Hematopoietic multipotent progenitor cell treated with erythropoietin and hydrocortisone succinate and interleukin-3 and kit ligand, for 15 days (in vitro differentiated cells): ENCODE data around the gene TJP2.

ENCODE experiments used
- DNase-seq: peaks from one replicate; pipeline ENCODE4 v3.0.0-alpha.2; 2015; ENCODE audit warnings: low spot score

Gene TJP2

GRCh38 chr9:69191231-69191630 lies 17.2 kb downstream of the TJP2 start:
- DNase-seq: no peak

DNA sequence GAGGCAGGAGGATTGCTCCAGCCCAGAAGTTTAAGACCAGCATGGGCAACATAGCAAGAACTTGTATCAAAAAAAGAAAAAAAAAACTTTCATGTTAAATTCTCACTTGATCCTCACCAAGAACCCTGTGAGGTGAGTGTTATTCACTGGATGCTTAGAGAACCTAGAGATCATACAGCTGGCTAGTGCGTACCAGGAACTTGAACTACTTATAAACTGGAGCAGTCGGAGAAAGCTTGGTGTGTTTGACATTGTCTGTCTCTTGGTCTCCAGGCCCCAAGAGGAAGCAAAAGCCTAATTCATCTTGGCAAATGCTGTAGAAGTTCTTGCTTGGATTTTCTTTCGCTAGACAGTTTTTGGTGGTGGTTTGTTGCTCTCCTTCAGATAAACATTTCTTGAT lies 18.1 kb downstream of the TJP2 start:
- DNase-seq: no peak

GRCh38 chr9:69193685-69194032 lies 19.6 kb downstream of the TJP2 start:
- no peak for DNase-seq

DNA sequence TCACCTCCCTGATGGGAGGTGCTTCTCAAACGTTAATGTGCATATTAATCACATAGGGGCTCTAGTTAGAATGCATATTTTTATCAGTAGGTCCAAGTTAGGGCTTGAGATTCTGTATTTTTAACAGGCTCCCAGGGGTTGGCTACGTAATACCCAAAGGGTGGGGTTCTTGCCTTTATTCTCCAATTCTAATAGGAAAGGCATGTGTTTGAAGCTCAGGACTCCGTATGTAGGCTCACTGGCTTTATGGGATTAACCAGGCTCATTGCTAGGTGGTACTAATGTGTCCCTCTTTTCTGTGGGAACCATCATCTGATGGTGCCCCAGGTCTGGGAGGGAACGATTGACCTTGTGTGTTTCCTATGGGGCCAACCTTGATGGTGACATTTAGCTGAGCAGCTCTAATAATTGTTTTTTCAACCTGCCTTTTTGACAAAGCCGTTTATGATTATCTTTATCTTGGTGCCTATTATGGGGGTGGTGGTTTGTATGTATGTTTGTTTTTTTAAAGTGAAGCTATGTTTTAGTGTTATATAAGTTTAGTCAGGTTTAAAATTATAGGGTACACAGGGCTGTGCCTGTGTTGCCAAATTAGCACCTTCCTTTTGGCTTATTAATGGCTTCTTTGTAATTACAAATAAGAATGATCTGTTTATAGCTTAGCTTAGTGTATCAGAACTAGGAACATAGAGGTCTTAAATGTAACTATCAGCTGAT lies 20.8 kb downstream of the TJP2 start:
- DNase-seq: no peak

GRCh38 chr9:69195668-69196067 lies 21.6 kb downstream of the TJP2 start:
- DNase-seq: no peak

GRCh38 chr9:69197687-69198086 lies 23.6 kb downstream of the TJP2 start:
- no peak for DNase-seq

GRCh38 chr9:69198521-69199220 lies 24.6 kb downstream of the TJP2 start:
- no peak for DNase-seq

DNA sequence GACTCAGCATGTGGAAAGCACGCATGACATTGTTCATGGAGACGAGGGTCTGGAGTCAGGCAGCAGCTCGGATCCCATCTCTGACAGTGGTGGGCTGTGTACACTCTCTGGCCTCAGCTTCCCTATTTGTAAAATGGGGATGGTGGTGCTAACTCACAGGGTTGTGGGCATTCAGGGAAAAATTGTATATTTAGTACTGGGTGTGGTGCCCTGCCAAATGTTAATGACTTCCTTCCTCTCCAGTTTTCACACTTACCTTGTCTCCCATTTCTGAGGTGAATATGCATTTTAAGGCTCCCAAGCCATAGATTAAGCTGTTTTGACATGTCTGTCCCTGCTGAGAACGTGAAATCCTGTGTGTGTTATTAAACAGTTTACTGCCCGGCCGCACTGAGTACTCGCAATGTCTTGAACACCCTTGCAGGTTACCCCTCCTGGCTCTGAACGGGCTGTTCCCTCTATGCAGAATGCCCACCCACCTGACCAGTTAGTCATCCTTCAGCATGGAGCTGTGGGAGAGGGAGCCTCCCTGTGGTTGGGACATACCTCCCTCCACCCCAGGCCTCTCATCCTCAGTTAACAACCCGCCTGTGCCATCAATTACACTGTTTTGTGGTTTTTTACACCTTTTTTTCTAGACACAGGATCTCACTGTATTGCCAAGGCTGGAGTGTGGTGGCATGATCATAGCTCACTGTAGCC lies 25.8 kb downstream of the TJP2 start:
- DNase-seq: no peak

- no peak for DNase-seq
These were observed 28.5 kb downstream of the TJP2 start for GRCh38 chr9:69202556-69202955.

DNA sequence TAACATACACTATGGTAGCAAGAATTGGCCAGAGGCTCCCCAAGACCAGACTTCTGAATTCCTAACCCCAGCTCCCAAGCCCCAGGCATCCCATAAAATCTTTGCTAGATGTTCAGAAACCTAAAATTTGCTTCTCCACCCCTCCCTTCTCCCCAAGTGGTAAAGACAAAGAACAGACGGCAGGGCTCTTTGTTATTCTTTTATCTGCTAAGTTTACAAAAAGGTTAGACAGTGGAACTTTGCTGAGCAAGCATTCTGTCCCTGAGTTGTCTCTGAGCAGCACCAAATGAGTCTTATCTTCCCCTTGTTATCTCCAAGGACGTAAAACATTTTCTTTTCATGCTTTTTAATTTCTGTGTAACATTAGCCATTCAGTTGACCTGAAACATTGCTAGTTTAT lies 30.2 kb downstream of the TJP2 start:
- no peak for DNase-seq

GRCh38 chr9:69204849-69205248 lies 30.8 kb downstream of the TJP2 start:
- no peak for DNase-seq

DNA sequence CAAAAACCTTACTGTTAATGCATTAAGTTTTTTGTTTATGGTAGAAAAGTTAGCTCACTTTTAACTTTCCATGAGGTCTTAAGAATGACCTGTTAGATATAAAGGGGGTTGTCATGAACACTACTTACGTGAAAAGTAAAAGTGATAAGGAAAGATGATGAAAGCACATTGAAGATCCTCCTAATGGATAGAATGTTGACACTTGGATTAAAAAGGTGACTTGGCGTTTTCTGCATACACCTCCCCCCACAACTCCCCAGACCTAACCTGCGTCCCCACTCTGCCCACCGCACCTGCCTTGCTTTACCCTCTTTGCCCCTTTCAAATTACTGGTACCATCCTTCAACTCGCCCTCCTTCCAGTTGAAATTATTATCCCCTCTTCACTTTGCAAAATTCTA lies 32.0 kb downstream of the TJP2 start:
- DNase-seq: no peak

DNA sequence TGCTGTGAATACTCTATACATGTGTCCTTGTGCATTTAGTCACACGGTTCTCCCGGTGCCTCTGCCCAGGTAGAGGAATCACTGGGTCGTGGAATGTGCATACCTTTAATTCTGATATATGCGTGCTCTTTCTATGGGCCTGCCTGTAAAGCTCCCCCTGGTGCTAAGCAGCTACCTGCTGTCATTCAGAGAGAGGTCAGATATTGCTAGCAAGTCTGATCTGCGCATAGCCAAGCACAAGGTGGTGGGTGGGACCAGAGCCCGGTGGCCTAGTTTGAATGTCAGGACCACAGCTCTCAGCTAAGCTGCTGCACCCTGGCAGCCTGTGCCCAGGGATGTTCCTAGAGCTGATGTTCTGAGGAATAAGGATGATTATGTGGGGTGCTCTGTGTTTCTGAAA lies 33.4 kb downstream of the TJP2 start:
- DNase-seq: no peak

DNA sequence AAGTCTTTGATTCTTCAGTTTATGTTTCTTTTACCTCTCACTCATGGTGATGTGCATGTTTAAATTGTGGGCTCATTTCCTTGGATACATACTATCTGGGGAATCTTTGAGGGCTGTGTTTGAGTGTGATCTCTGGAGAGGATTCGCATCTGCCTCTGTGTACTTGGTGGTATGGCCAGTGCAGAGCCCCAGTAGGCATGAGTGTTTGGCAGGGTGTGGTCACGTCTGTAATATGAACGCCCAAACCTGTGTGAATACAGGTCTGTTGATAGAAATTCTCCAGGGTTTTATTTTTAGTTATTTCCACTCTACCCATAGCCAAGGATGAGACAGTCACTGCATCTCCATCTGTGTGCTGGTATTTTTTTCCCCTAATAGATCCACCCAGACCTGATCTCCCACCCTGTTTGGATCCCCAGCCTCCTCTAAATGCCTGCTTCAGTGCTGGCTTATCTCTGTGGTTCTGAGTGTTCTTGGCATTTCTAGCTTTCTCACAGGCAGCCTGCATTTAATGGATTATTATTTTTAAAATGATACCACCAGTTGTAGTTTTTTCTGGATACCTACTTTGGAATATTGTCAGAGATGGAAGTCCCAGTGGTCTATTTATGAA lies 37.5 kb downstream of the TJP2 start:
- no peak for DNase-seq

DNA sequence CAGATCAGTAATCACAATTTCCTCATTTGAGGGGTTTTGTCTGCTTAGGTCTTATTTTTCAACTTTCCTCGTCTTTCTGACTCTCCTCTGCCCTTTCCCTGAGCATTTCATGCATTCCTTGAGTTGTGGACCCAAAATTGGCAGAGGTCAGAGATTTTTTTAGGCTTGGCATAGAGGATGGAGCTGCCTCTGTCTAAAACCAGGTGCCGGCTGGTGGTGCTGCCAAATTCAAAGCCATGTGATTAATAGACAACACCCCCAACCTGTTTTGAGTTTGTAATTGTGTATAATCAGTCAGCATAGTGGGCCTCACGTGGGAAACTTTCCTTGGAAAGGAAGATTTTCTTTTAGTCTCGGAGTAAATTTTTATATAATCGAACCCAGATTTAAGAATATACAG lies 39.6 kb downstream of the TJP2 start:
- no peak for DNase-seq

- DNase-seq: no peak
These were observed 40.9 kb downstream of the TJP2 start for GRCh38 chr9:69214939-69215338.

DNA sequence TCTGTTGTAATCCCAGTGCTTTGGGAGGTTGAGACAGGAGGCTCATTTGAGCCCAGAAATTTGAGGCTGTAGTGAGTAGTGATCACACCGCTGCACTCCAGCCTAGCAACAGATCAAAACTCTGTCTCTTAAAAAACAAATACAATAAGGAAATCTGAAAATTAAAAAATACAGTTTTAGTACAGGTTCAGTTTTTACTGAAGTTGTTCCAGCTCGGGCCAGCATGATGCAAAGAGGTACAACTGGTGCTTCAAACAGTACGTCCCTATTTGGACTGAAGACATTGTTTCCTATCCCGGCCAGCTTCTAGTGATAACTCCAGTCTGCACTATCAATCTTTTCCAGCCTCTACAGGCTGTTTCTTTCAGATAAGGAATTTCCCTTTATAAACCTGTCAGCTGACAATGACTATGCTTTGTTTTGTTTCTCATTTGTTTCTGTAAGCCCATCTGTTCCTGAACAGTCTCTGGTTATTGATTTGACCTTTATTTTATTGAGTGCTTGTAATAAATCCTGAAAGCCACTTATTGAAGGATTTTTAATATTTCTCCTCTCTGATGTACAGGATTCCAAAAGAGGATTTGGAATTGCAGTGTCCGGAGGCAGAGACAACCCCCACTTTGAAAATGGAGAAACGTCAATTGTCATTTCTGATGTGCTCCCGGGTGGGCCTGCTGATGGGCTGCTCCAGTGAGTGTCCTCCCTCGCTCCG lies 41.9 kb downstream of the TJP2 start:
- peak; percentile 67 for DNase-seq

DNA sequence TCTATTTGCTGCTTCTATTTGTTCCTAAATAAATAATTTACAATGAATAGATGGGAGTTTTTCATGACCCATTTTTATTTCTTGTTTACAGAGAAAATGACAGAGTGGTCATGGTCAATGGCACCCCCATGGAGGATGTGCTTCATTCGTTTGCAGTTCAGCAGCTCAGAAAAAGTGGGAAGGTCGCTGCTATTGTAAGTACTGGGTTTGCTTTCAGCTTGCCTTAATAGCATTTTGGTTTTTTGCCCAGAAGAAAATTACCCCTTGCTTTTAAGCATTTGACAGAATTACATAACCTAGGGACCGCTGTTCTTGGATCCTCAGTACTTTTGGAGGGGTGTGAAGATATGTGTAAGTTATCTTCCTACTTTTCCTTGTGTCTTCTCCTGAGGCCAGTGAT lies 44.1 kb downstream of the TJP2 start:
- DNase-seq: no peak

DNA sequence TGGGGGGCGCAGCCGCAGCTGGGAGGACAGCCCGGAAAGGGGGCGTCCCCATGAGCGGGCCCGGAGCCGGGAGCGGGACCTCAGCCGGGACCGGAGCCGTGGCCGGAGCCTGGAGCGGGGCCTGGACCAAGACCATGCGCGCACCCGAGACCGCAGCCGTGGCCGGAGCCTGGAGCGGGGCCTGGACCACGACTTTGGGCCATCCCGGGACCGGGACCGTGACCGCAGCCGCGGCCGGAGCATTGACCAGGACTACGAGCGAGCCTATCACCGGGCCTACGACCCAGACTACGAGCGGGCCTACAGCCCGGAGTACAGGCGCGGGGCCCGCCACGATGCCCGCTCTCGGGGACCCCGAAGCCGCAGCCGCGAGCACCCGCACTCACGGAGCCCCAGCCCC lies 47.0 kb downstream of the TJP2 start:
- no peak for DNase-seq

DNA sequence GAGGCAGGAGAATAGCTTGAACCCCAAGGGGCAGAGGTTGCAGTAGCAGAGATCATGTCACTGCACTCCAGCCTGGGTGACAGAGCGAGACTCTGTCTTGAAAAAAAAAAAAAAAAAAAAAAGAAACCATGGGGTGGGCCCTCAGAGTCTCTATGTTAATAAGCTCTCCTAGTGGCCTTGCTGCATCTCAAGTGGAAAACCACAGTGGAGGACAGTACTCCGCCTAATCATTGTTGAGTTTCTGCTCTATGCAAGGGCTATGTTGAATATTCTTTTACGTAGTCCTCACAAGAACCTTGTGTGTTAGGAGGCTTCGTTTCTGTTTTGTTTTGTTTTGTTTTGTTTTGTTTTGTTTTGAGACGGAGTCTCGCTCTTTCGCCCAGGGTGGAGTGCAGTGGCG lies 48.9 kb downstream of the TJP2 start:
- no peak for DNase-seq

DNA sequence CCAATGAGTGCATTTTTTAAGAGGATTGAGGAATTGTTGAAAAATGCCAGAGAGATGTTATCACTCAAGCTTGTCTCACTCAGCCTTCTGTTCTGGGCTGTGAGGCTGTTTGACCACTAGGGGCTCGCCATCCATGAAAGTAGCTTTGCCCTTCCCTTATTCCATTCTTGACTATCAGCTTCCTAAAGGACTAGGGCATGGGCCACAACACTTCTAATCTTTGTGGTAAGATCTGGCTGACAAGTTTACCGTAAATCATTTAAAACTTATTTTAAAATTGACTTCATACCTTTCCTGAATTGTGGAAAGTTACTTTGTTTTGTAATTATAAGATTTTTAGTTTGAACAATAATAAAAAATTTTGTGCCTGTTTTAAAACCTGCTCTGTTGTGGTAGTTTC lies 49.5 kb downstream of the TJP2 start:
- peak; percentile 41 for DNase-seq

GRCh38 chr9:69229367-69229766 lies 55.3 kb downstream of the TJP2 start:
- no peak for DNase-seq
